ENCODE results near the gene TXNRD1. TPM values are rescaled to one million over a fixed set of nuclear protein-coding genes. Genes with fewer than 3 reads are reported as not detected.
"Not testable (repeated sequence)": the region's sequence is repeated elsewhere in the genome, so short reads cannot be mapped to it uniquely, and the experiment has no call there.

Gene TXNRD1
- total RNA-seq, 2 donors from 2014 or later: 69.2 to 119 TPM

- ATAC-seq (replicated peaks): no peak
- no peaks in the 10 kb centered on the region for H3K27me3 Mint-ChIP-seq
- H3K27ac Mint-ChIP-seq: no peak overlapping the region
- H3K36me3 Mint-ChIP-seq (ENCODE audit: low read depth): peaks cover 89% of the 10 kb centered on the region
- H3K9me3 Mint-ChIP-seq: no peaks in the 10 kb centered on the region
- no peaks in the 10 kb centered on the region for H3K4me1 Mint-ChIP-seq
- no peak overlapping the region for H3K4me3 Mint-ChIP-seq
Observed at GRCh38 chr12:104320627-104321024, 105.0 kb downstream of the TXNRD1 start.

GRCh38 chr12:104321949-104322348, 106.4 kb downstream of the TXNRD1 start:
- peaks cover 89% of the 10 kb centered on the region for H3K36me3 Mint-ChIP-seq (ENCODE audit: low read depth)
- H3K4me3 Mint-ChIP-seq: no peak overlapping the region
- H3K4me1 Mint-ChIP-seq: no peaks in the 10 kb centered on the region
- no peaks in the 10 kb centered on the region for H3K27me3 Mint-ChIP-seq
- H3K9me3 Mint-ChIP-seq: no peaks in the 10 kb centered on the region
- H3K27ac Mint-ChIP-seq: no peak overlapping the region
- no peak for ATAC-seq (replicated peaks)

- not testable (repeated sequence) for H3K27ac Mint-ChIP-seq; ATAC-seq (replicated peaks); H3K9me3 Mint-ChIP-seq; H3K4me1 Mint-ChIP-seq; H3K27me3 Mint-ChIP-seq; H3K4me3 Mint-ChIP-seq
- peaks cover 89% of the 10 kb centered on the region for H3K36me3 Mint-ChIP-seq (ENCODE audit: low read depth)
Observed at GRCh38 chr12:104322533-104322932, 107.0 kb downstream of the TXNRD1 start.

- no peaks in the 10 kb centered on the region for H3K4me1 Mint-ChIP-seq
- no peak overlapping the region for H3K27ac Mint-ChIP-seq
- H3K4me3 Mint-ChIP-seq: no peak overlapping the region
- H3K27me3 Mint-ChIP-seq: no peaks in the 10 kb centered on the region
- H3K9me3 Mint-ChIP-seq: no peaks in the 10 kb centered on the region
- H3K36me3 Mint-ChIP-seq (ENCODE audit: low read depth): peaks cover 89% of the 10 kb centered on the region
- ATAC-seq (replicated peaks): no peak
Observed at GRCh38 chr12:104323899-104324298, 108.3 kb downstream of the TXNRD1 start.

- H3K27me3 Mint-ChIP-seq; H3K4me3 Mint-ChIP-seq; H3K4me1 Mint-ChIP-seq; ATAC-seq (replicated peaks); H3K27ac Mint-ChIP-seq; H3K9me3 Mint-ChIP-seq: not testable (repeated sequence)
- H3K36me3 Mint-ChIP-seq (ENCODE audit: low read depth): peaks cover 98% of the 10 kb centered on the region
Observed at GRCh38 chr12:104328278-104328677, 112.7 kb downstream of the TXNRD1 start.

GRCh38 chr12:104328790-104329189, 113.2 kb downstream of the TXNRD1 start:
- H3K9me3 Mint-ChIP-seq: no peaks in the 10 kb centered on the region
- H3K27me3 Mint-ChIP-seq: no peaks in the 10 kb centered on the region
- H3K4me3 Mint-ChIP-seq: no peak overlapping the region
- H3K4me1 Mint-ChIP-seq: no peaks in the 10 kb centered on the region
- ATAC-seq (replicated peaks): no peak
- peaks cover 100% of the 10 kb centered on the region for H3K36me3 Mint-ChIP-seq (ENCODE audit: low read depth)
- H3K27ac Mint-ChIP-seq: no peak overlapping the region

- Mint-ChIP-seq H3K4me1 (no peaks in the 10 kb centered on the region), H3K27ac (no peak overlapping the region), H3K4me3 (no peak overlapping the region), H3K9me3 (no peaks in the 10 kb centered on the region), H3K27me3 (no peaks in the 10 kb centered on the region), H3K36me3 (ENCODE audit: low read depth) (peaks cover 100% of the 10 kb centered on the region)
- no peak for ATAC-seq (replicated peaks)
Observed at GRCh38 chr12:104329707-104330532, 114.3 kb downstream of the TXNRD1 start.

- Mint-ChIP-seq H3K27me3 (no peaks in the 10 kb centered on the region), H3K9me3 (no peaks in the 10 kb centered on the region), H3K4me3 (no peak overlapping the region), H3K27ac (no peak overlapping the region), H3K4me1 (no peaks in the 10 kb centered on the region), H3K36me3 (ENCODE audit: low read depth) (peaks cover 100% of the 10 kb centered on the region)
- ATAC-seq (replicated peaks): no peak
Observed at GRCh38 chr12:104331376-104331775, 115.8 kb downstream of the TXNRD1 start.

GRCh38 chr12:104332273-104332672, 116.7 kb downstream of the TXNRD1 start:
- not testable (repeated sequence) for ATAC-seq (replicated peaks); H3K4me3 Mint-ChIP-seq; H3K9me3 Mint-ChIP-seq; H3K27ac Mint-ChIP-seq; H3K4me1 Mint-ChIP-seq; H3K27me3 Mint-ChIP-seq
- peaks cover 100% of the 10 kb centered on the region for H3K36me3 Mint-ChIP-seq (ENCODE audit: low read depth)

- Mint-ChIP-seq H3K9me3 (no peaks in the 10 kb centered on the region), H3K27ac (no peak overlapping the region), H3K4me3 (no peak overlapping the region), H3K36me3 (ENCODE audit: low read depth) (peaks cover 98% of the 10 kb centered on the region), H3K4me1 (no peaks in the 10 kb centered on the region), H3K27me3 (no peaks in the 10 kb centered on the region)
- no peak for ATAC-seq (replicated peaks)
Observed at GRCh38 chr12:104333692-104334255, 118.2 kb downstream of the TXNRD1 start.

- no peaks in the 10 kb centered on the region for H3K4me1 Mint-ChIP-seq
- no peak overlapping the region for H3K27ac Mint-ChIP-seq
- H3K4me3 Mint-ChIP-seq: no peak overlapping the region
- peaks cover 98% of the 10 kb centered on the region for H3K36me3 Mint-ChIP-seq (ENCODE audit: low read depth)
- no peak for ATAC-seq (replicated peaks)
- H3K27me3 Mint-ChIP-seq: no peaks in the 10 kb centered on the region
- H3K9me3 Mint-ChIP-seq: no peaks in the 10 kb centered on the region
Observed at GRCh38 chr12:104334581-104334980, 119.0 kb downstream of the TXNRD1 start.

GRCh38 chr12:104336115-104336514, 120.5 kb downstream of the TXNRD1 start:
- H3K4me3 Mint-ChIP-seq: no peak overlapping the region
- H3K27me3 Mint-ChIP-seq: no peaks in the 10 kb centered on the region
- H3K9me3 Mint-ChIP-seq: no peaks in the 10 kb centered on the region
- no peaks in the 10 kb centered on the region for H3K4me1 Mint-ChIP-seq
- no peak for ATAC-seq (replicated peaks)
- peaks cover 98% of the 10 kb centered on the region for H3K36me3 Mint-ChIP-seq (ENCODE audit: low read depth)
- H3K27ac Mint-ChIP-seq: no peak overlapping the region

GRCh38 chr12:104337030-104337558, 121.5 kb downstream of the TXNRD1 start:
- no peak overlapping the region for H3K4me3 Mint-ChIP-seq
- no peak overlapping the region for H3K27ac Mint-ChIP-seq
- ATAC-seq (replicated peaks): no peak
- H3K27me3 Mint-ChIP-seq: no peaks in the 10 kb centered on the region
- H3K4me1 Mint-ChIP-seq: no peaks in the 10 kb centered on the region
- H3K36me3 Mint-ChIP-seq (ENCODE audit: low read depth): peaks cover 98% of the 10 kb centered on the region
- H3K9me3 Mint-ChIP-seq: no peaks in the 10 kb centered on the region

- no peaks in the 10 kb centered on the region for H3K4me1 Mint-ChIP-seq
- H3K27me3 Mint-ChIP-seq: no peaks in the 10 kb centered on the region
- no peak overlapping the region for H3K4me3 Mint-ChIP-seq
- no peak overlapping the region for H3K27ac Mint-ChIP-seq
- H3K36me3 Mint-ChIP-seq (ENCODE audit: low read depth): peaks cover 98% of the 10 kb centered on the region
- ATAC-seq (replicated peaks): no peak
- no peaks in the 10 kb centered on the region for H3K9me3 Mint-ChIP-seq
Observed at GRCh38 chr12:104339663-104340062, 124.1 kb downstream of the TXNRD1 start.

GRCh38 chr12:104340177-104340576, 124.6 kb downstream of the TXNRD1 start:
- Mint-ChIP-seq H3K27ac (no peak overlapping the region), H3K4me3 (no peak overlapping the region), H3K27me3 (no peaks in the 10 kb centered on the region), H3K9me3 (no peaks in the 10 kb centered on the region), H3K36me3 (ENCODE audit: low read depth) (peaks cover 98% of the 10 kb centered on the region), H3K4me1 (no peaks in the 10 kb centered on the region)
- no peak for ATAC-seq (replicated peaks)

Measured in activated T-helper 17 cell treated with anti-CD3 and anti-CD28 coated beads, Interleukin-2, amount 50 U/mL, for 72 hours (primary cell).